ENCODE results near the gene TCF3.

GRCh38 chr19:1590641-1591397, 61.6 kb downstream of the TCF3 start:
- no peak for TF ChIP-seq YY1 (IDR thresholded peaks at IDR 0.05; ENCODE audit: insufficient read depth, insufficient read length)
- no peak for TF ChIP-seq ZNF274 (IDR thresholded peaks at IDR 0.05; ENCODE audit: low read depth, low read length)
